Neural crest cell (in vitro differentiated cells): ENCODE results near the gene PRKCA. TPM values are rescaled to one million over a fixed set of nuclear protein-coding genes. Genes with fewer than 3 reads are reported as not detected.

Experiments
- DNase-seq: peaks from one replicate; pipeline ENCODE4 v3.0.0; 2021; ENCODE audit warnings: low read depth, mixed read lengths, low spot score
- H3K27ac Mint-ChIP-seq: one replicate; pipeline ENCODE4 v1.8.0; 2021; ENCODE audit warnings: mild to moderate bottlenecking, mixed read lengths; ENCODE audit not compliant: unreplicated experiment
- H3K27me3 Mint-ChIP-seq: 2 replicates; pipeline ENCODE4 v1.8.0; 2021; ENCODE audit warnings: low read depth, mild to moderate bottlenecking, mixed read lengths
- H3K36me3 Mint-ChIP-seq: 2 replicates; pipeline ENCODE4 v1.8.0; 2021; ENCODE audit warnings: low read depth, mild to moderate bottlenecking, mixed read lengths
- H3K4me1 Mint-ChIP-seq: 2 replicates; pipeline ENCODE4 v1.8.0; 2021; ENCODE audit warnings: mixed read lengths
- H3K4me3 Mint-ChIP-seq: one replicate; pipeline ENCODE4 v1.8.0; 2021; ENCODE audit warnings: mild to moderate bottlenecking, mixed read lengths
- H3K9me3 Mint-ChIP-seq: 2 replicates; pipeline ENCODE4 v1.8.0; 2021; ENCODE audit warnings: mixed read lengths
- CTCF ChIP-seq: fragments of 200-600 bp; sonication (generic); conservative IDR thresholded peaks from 2 replicates; pipeline ENCODE4 v1.5.0; 2021; ENCODE audit warnings: antibody characterized with exemption, mild to moderate bottlenecking
- total RNA-seq: library from RNA; stranded (reverse); gene quantifications from 2 replicates; pipeline ENCODE4 v1.2.1, GENCODE V29; 2021

The PRKCA gene
- total RNA-seq, 1 donor from 2014 or later: 22.7 TPM

- TF ChIP-seq CTCF: no peak
- Mint-ChIP-seq H3K4me1 (peaks cover 58% of the 10 kb centered on the region), H3K27ac (no peak overlapping the region), H3K27me3 (no peaks in the 10 kb centered on the region), H3K36me3 (peaks cover 5% of the 10 kb centered on the region), H3K4me3 (no peak overlapping the region), H3K9me3 (no peaks in the 10 kb centered on the region)
- no peak for DNase-seq
Measured at GRCh38 chr17:66677201-66677981, 375.0 kb downstream of the PRKCA start.

- H3K36me3 Mint-ChIP-seq: peaks cover 5% of the 10 kb centered on the region
- H3K4me3 Mint-ChIP-seq: no peak overlapping the region
- no peak overlapping the region for H3K27ac Mint-ChIP-seq
- no peak for DNase-seq
- no peaks in the 10 kb centered on the region for H3K9me3 Mint-ChIP-seq
- H3K4me1 Mint-ChIP-seq: peaks cover 64% of the 10 kb centered on the region
- H3K27me3 Mint-ChIP-seq: no peaks in the 10 kb centered on the region
- TF ChIP-seq CTCF: no peak
Measured at GRCh38 chr17:66678061-66678460, 375.6 kb downstream of the PRKCA start.

GRCh38 chr17:66678827-66679226, 376.4 kb downstream of the PRKCA start:
- no peak overlapping the region for H3K27ac Mint-ChIP-seq
- no peak for TF ChIP-seq CTCF
- H3K27me3 Mint-ChIP-seq: no peaks in the 10 kb centered on the region
- H3K4me3 Mint-ChIP-seq: no peak overlapping the region
- no peak for DNase-seq
- peaks cover 60% of the 10 kb centered on the region for H3K4me1 Mint-ChIP-seq
- no peaks in the 10 kb centered on the region for H3K9me3 Mint-ChIP-seq
- peaks cover 5% of the 10 kb centered on the region for H3K36me3 Mint-ChIP-seq

- no peak for TF ChIP-seq CTCF
- DNase-seq: no peak
- H3K4me1 Mint-ChIP-seq: peaks cover 64% of the 10 kb centered on the region
- H3K27me3 Mint-ChIP-seq: no peaks in the 10 kb centered on the region
- no peaks in the 10 kb centered on the region for H3K9me3 Mint-ChIP-seq
- peak overlapping the region; percentile 60 for H3K4me3 Mint-ChIP-seq
- peaks cover 5% of the 10 kb centered on the region for H3K36me3 Mint-ChIP-seq
- peak overlapping the region; percentile 51 for H3K27ac Mint-ChIP-seq
Measured at GRCh38 chr17:66679631-66680517, 377.5 kb downstream of the PRKCA start.

DNA sequence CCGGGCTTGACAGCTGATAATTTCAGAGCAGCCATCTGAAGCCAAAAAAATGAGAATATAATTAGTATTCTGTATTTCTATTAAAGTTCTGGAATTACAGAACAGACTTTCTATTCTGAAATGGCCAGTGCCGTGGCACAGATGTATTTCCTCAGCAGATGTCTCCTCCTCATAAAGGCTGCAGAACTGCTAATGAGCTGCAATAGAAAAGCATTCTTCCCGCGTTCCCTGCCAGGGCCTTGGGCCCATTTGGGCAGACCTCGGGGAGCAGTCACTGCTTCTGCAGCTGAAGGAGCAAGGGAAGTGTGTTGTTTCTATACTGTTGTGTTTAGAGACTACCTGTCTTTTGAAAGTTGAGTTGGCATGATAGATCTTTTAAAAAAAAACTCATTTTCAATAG, 379.9 kb downstream of the PRKCA start:
- H3K36me3 Mint-ChIP-seq: peaks cover 5% of the 10 kb centered on the region
- no peak for DNase-seq
- H3K9me3 Mint-ChIP-seq: no peaks in the 10 kb centered on the region
- H3K4me1 Mint-ChIP-seq: peaks cover 60% of the 10 kb centered on the region
- TF ChIP-seq CTCF: no peak
- no peak overlapping the region for H3K27ac Mint-ChIP-seq
- H3K4me3 Mint-ChIP-seq: no peak overlapping the region
- H3K27me3 Mint-ChIP-seq: no peaks in the 10 kb centered on the region
